Stimulated activated CD8-positive, alpha-beta memory T cell treated with anti-CD3 and anti-CD28 coated beads, Interleukin-4, amount 100 ng/mL, for 48 hours (primary cell): Measurements from ENCODE around the gene CPVL.

Experiments used
- DNase-seq: peaks from one replicate; pipeline ENCODE4 v3.0.0-alpha.2; 2020

CPVL gene

DNA sequence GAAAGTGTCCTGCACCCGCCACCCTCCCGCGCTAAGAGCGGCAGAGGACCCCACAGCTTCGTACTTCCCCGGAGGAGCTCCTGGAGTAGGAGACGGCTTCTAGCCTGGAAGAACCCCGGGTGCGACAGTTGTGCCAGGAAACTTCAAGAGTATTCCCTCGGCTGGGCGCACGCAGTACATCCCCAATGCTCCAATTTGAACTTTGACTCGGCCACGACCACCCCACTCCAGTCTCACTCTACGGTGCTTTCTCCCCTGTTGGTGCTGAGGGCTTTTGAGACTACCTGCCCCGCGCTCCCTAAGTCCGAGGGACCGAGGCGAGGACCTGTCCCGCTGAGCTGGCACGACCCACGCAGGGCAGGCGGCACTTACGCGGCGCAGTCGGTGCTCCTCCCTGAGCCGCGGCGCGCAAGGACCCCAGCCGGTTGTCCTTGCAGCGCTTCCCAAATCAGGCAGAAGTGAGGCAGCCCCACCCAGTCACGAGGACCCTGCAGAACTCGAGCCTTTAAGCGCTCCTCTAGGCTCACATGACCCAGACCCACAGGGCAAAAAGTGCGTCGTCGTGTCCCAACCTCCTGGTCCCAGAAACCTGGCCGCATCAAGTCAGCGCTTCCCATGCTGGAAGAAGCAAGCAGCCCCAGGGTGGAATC is at the start of gene CPVL:
Gene CPVL, minus strand, starts transcription at position 481 of the 650 bp plus-strand sequence. CDS start 25,476 bp downstream, outside the sequence.
- DNase-seq = peak; percentile 25

GRCh38 chr7:29194594-29195427 is 48.5 kb upstream of the CPVL start, which contains the start of gene CHN2:
Gene CHN2 (plus strand): TSS chr7:29194775.
- DNase-seq = peak; percentile 65

DNA sequence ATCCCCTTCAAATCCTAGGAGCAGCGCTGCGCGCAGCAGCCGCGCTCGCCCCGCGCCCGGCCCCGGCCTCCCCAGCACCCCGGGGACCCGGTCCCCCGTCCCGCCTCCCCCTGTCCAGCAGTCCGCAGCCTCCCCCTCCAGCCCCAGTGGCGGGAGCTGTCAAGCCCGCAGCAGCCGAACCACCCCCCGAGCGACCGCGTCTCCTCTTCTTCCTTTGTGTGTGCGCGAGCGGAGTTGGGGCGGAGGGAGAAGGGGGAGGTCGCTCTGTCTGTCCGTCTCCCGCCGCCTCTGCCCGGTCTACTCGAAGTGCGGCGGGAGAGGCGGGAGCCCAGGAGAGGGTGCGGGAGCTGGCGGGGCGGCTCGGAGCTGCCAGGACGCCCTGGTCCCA is 47.9 kb upstream of the CPVL start:
- no peak for DNase-seq

- DNase-seq = no peak
Measured at GRCh38 chr7:29193316-29194205, 47.2 kb upstream of the CPVL start.

DNA sequence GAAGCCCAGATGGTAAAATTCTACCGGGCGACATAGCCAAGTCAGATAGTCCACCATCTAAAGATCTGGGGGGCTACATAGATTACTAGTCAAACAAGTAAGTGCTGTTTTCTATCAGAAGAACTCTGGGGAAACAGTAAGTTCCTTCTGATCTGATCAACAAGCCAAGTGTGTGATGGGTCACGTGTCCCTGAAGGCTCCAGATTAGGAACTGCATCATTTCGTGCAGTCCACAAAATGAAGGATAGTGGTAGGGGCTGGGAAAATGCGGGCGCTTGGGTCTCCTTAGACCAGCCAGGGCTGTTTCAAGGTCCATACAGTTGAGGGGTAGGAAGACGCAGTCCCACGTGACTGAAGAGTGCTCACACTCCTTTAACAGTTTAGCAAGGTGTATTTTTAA is 46.5 kb upstream of the CPVL start:
- no peak for DNase-seq

DNA sequence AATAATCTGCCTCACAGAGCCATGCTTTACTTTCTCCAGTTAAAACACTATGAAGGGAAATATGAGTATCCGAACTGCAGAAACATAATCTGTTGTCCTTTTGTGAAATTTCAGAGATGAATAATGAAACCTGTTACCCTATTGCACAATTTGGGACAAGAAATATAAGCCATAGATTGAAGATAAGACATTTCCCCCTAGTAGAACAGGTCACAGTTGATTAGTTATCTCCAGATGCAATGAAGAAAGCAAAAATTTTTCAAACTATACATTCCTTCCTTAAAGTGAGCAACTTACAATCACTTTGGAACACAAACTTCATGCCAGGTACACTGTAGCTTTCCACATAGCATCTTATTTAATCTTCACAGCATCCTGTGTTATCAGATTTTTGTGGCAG is 46.0 kb upstream of the CPVL start:
- DNase-seq = no peak

DNA sequence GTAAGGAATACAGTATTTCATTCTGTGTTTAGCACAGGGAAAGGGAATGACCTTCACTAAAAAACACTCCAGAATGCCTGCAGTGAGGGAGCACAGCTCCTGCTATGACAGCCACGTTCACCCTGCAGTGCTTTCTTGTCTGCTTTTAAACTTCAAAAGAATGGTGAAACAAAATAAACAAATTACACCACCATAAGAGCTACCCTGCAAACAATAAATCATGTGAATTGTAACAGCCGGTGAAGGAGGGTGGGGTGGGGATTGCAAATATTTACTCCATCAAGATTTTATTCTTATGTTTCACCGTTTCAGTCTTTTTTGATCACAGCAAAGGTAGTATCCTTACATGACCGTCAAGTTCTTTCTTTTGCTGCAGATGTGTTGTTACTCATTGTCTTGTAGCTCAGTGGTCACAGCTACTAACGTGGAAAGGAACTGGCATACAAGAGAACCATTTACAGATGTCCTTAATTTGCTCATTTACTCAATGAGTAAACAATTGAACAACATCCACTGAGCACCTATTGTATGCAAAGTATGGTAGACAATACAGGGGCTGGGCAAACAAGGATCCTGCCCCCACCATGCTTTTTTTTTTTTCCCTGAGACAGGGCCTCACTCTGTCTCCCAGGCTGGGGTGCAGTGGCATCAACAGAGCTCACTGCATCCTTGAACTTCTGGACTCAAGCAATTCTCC is 44.2 kb upstream of the CPVL start:
- DNase-seq = no peak

GRCh38 chr7:29189743-29190201 is 43.4 kb upstream of the CPVL start:
- peak; percentile 77 for DNase-seq

DNA sequence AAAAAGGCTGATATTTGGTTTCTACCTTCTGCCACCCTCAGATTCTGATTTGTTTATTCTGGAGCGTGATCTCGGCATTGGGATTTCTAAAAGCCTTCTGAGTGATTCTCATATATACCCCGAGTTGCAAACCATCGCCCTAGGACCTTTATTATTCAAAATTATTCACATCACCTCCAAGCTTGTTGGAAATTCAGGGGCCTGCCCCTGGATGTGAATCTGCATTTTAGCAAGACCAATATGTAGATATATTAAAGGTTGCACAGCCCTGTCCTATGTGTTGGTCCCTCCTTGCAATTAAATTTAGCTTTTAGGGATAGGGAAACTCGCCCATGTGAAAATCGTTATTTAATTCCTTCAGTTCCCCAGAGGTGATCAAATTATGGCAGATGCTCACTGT is 39.3 kb upstream of the CPVL start:
- DNase-seq = no peak

GRCh38 chr7:29184599-29184998 is 38.3 kb upstream of the CPVL start:
- no peak for DNase-seq

DNA sequence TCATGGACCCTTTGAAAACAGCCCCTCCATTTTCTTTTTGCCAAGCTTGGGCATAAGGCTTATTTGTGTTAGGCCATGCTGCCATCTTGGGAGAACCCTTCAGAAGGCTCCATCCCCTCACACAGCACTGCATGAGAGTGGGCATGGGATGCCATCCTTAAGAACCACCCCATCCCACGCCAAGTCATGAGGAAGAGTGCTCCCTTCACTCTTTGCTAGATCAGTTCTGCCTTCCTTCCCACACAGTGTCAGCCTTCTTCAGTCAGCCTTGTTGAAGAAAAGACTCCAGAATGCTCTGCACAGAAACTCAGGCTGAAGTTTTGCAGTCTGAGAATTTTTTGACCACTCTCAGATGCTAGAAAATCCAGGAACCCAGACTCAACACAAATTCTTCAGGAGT is 32.8 kb upstream of the CPVL start:
- DNase-seq = no peak

GRCh38 chr7:29177963-29178600 is 31.7 kb upstream of the CPVL start:
- peak; percentile 39 for DNase-seq

DNA sequence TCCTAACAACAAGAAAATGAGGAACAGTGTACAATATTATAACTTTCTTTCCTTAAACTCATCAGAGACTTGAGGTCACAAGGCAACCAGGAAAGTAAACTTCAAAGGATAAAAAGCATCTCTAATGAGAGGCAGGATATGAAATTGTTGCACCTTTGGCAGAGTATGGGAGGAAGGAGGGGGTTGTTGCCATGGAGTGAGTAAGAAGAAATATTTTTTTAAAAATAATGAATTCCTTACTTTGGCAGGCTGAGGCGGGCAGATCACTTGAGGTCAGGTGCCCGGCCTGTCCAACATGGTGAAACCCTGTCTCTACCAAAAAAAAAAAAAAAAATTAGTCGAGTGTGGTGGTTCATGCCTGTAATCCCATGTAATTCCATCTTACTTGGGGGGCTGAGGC is 27.1 kb upstream of the CPVL start:
- DNase-seq = no peak

- DNase-seq = no peak
Measured at GRCh38 chr7:29170781-29171180, 24.4 kb upstream of the CPVL start.

DNA sequence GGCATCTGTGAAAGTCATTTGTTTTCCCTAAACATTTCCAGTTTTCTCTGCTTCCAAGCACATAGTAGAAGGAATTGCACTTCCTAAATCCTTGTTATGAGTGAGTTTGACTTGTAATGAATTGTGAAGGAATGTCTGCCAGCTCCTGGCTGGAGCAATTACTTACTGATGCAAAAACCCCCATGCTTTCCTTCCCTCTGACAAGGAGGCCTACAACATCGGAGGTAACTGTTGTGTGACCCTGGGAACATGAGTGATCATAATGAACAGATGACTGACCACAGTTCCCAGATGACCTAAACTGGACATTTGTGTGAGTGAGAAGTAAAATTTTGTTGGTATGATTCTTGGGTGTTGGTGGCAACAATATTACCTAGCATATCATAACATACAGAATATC is 21.4 kb upstream of the CPVL start:
- no peak for DNase-seq

DNA sequence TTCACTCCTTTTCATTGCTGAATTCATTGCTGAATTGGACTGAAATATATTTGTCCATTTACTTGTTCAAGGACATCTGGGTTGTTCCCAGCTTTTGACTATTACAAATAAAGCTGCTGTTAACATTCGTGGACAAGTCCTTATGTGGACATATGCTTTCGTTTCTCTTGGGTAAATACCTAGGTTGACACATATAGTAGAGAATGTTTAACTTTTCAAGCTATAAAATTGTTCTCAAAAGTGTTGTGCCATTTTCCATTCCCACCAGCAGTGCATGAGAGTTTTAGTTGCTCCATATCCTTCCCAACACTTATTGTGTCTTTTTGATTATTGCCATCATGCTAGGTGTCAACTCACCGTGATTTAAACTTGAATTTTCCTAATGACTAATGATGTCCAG is 17.5 kb upstream of the CPVL start:
- DNase-seq = no peak

DNA sequence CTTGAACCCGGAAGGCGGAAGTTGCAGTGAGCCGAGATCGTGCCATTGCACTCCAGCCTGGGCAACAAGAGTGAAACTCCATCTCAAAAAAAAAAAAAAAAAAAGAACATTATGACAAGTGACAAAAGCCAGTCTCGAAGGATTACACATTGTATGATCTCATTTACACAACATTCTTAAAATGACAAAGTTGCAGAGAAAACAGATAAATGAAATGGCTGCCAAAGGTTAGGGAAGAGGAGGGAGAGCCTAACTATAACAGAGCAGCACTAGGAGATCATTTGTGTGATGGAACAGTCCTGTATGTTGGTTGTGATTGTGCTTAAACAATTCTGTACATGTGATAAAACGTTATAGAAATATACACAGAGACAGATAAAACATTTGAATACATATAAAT is 16.2 kb upstream of the CPVL start:
- DNase-seq = no peak

- DNase-seq = no peak
Measured at GRCh38 chr7:29161231-29161630, 14.9 kb upstream of the CPVL start.

DNA sequence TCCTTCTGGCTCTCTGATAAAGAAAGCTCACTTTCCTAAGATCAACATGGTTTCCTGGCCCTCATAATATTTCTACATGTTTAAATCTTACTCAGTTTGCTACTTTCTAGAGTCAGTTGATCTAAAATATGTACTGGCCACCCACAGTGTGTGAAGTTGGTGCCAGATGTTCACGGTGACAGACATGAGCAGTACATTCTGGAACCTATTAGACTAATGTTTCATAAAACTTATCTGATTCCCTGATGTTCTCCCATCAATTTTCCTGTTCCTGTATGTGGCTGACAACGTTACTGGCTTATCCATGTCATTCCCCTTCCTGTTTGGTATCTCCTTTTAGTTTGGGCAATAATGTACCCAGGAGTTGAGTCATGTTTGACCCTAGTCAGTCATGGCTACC is 13.7 kb upstream of the CPVL start:
- no peak for DNase-seq

- no peak for DNase-seq
Measured at GRCh38 chr7:29158795-29159423, 12.6 kb upstream of the CPVL start.

- DNase-seq = no peak
Measured at GRCh38 chr7:29156907-29157452, 10.6 kb upstream of the CPVL start.
